H9 (cell line): ENCODE results near the gene SGO1. TPM values are rescaled to one million over a fixed set of nuclear protein-coding genes. Genes with fewer than 3 reads are reported as not detected.

Experiments used
- DNase-seq: peaks from one replicate; pipeline ENCODE4 v3.0.0-alpha.2; 2017
- H2AFZ ChIP-seq: one replicate; pipeline ENCODE4 v1.6.1; 2013; ENCODE audit warnings: mild to moderate bottlenecking, low read length, control low read depth, moderate library complexity
- H2AK5ac ChIP-seq: 2 replicates; pipeline ENCODE4 v1.6.1; 2013; ENCODE audit warnings: low read length, control low read depth, mixed read lengths; ENCODE audit not compliant: insufficient read length
- H2BK120ac ChIP-seq: one replicate; pipeline ENCODE4 v1.6.1; 2013; ENCODE audit warnings: low read depth, mild to moderate bottlenecking, low read length, control low read depth, inconsistent platforms; ENCODE audit not compliant: poor library complexity, severe bottlenecking
- H2BK12ac ChIP-seq: 2 replicates; pipeline ENCODE4 v1.6.1; 2013; ENCODE audit warnings: low read length, control low read depth, mixed read lengths, low read depth; ENCODE audit not compliant: insufficient read length
- H2BK15ac ChIP-seq: 2 replicates; pipeline ENCODE4 v1.6.1; 2013; ENCODE audit warnings: low read depth, low read length, control low read depth
- H2BK20ac ChIP-seq: one replicate; pipeline ENCODE4 v1.6.1; 2013; ENCODE audit warnings: low read depth, mild to moderate bottlenecking, low read length, control low read depth, inconsistent platforms; ENCODE audit not compliant: poor library complexity, severe bottlenecking
- H2BK5ac ChIP-seq: 2 replicates; pipeline ENCODE4 v1.6.1; 2013; ENCODE audit warnings: low read length, control low read depth, mixed read lengths; ENCODE audit not compliant: insufficient read length
- H3K14ac ChIP-seq: 2 replicates; pipeline ENCODE4 v1.6.1; 2013; ENCODE audit warnings: low read length, control low read depth; ENCODE audit not compliant: insufficient read depth
- H3K18ac ChIP-seq: 2 replicates; pipeline ENCODE4 v1.6.1; 2013; ENCODE audit warnings: low read depth, mild to moderate bottlenecking, mixed read lengths, low read length, control low read depth; ENCODE audit not compliant: insufficient read length
- H3K23ac ChIP-seq: 2 replicates; pipeline ENCODE4 v1.6.1; 2013; ENCODE audit warnings: low read length, control low read depth, mixed read lengths, low read depth; ENCODE audit not compliant: insufficient read length
- H3K23me2 ChIP-seq: 2 replicates; pipeline ENCODE4 v1.6.1; 2013; ENCODE audit warnings: low read depth, mild to moderate bottlenecking, mixed read lengths, low read length, control low read depth; ENCODE audit not compliant: insufficient read length, poor library complexity, severe bottlenecking
- H3K27ac ChIP-seq: 2 replicates; pipeline ENCODE4 v1.5.1; 2013; ENCODE audit warnings: low read length, control low read depth, mixed read lengths, low read depth; ENCODE audit not compliant: insufficient read length
- H3K27me3 ChIP-seq: 2 replicates; pipeline ENCODE4 v1.6.1; 2013; ENCODE audit warnings: low read length, control low read depth, inconsistent platforms; ENCODE audit not compliant: insufficient read depth
- H3K4ac ChIP-seq: 2 replicates; pipeline ENCODE4 v1.6.1; 2013; ENCODE audit warnings: low read depth, mild to moderate bottlenecking, control low read depth, inconsistent platforms, low read length, moderate library complexity
- H3K4me1 ChIP-seq: 2 replicates; pipeline ENCODE4 v1.6.1; 2013; ENCODE audit warnings: low read length, control low read depth, inconsistent platforms; ENCODE audit not compliant: insufficient read depth
- H3K4me2 ChIP-seq: 2 replicates; pipeline ENCODE4 v1.6.1; 2013; ENCODE audit warnings: low read length, control low read depth, mixed read lengths; ENCODE audit not compliant: insufficient read length, insufficient read depth
- H3K56ac ChIP-seq: 2 replicates; pipeline ENCODE4 v1.6.1; 2013; ENCODE audit warnings: low read depth, mild to moderate bottlenecking, mixed read lengths, low read length, control low read depth; ENCODE audit not compliant: insufficient read length
- H3K79me1 ChIP-seq: 2 replicates; pipeline ENCODE4 v1.6.1; 2013; ENCODE audit warnings: low read depth, mild to moderate bottlenecking, moderate library complexity, low read length, control low read depth, inconsistent platforms; ENCODE audit not compliant: insufficient read depth, poor library complexity, severe bottlenecking
- H3K79me2 ChIP-seq: 2 replicates; pipeline ENCODE4 v1.6.1; 2013; ENCODE audit warnings: low read length, control low read depth, inconsistent platforms; ENCODE audit not compliant: insufficient read depth
- H3K9ac ChIP-seq: 2 replicates; pipeline ENCODE4 v1.6.1; 2013; ENCODE audit warnings: low read length, control low read depth, mixed read lengths; ENCODE audit not compliant: insufficient read length; ENCODE audit errors: extremely low read depth
- H3K9me3 ChIP-seq: one replicate; pipeline ENCODE4 v1.6.1; 2013; ENCODE audit warnings: low read depth, low read length, inconsistent platforms; ENCODE audit not compliant: control insufficient read depth
- H3T11ph ChIP-seq: one replicate; pipeline ENCODE4 v1.6.1; 2013; ENCODE audit warnings: mild to moderate bottlenecking, low read length, control low read depth, inconsistent platforms
- H4K20me1 ChIP-seq: one replicate; pipeline ENCODE4 v1.6.1; 2013; ENCODE audit not compliant: control insufficient read depth, insufficient read length, insufficient read depth
- H4K5ac ChIP-seq: 2 replicates; pipeline ENCODE4 v1.6.1; 2013; ENCODE audit warnings: low read depth, mild to moderate bottlenecking, mixed read lengths, low read length, control low read depth; ENCODE audit not compliant: insufficient read length
- H4K8ac ChIP-seq: replicated peaks from 2 replicates; pipeline ENCODE4 v1.6.1; 2013; ENCODE audit warnings: low read length, control low read depth, mixed read lengths, low read depth; ENCODE audit not compliant: insufficient read length
- H4K91ac ChIP-seq: 2 replicates; pipeline ENCODE4 v1.6.1; 2013; ENCODE audit warnings: low read depth, mild to moderate bottlenecking, moderate library complexity, mixed read lengths, low read length, control low read depth; ENCODE audit not compliant: insufficient read length
- H3K27ac Mint-ChIP-seq, 3 experiments: 2 replicates in 2 of 3; 3 replicates in 1 of 3; pipeline ENCODE4 v1.8.0; 2020 to 2021; ENCODE audit warnings: mixed read lengths in 3 of 3, mild to moderate bottlenecking in 1 of 3, moderate library complexity in 1 of 3
- H3K27me3 Mint-ChIP-seq: 2 replicates; pipeline ENCODE4 v1.8.0; 2021; ENCODE audit warnings: low read depth, mild to moderate bottlenecking, moderate library complexity, mixed read lengths
- H3K36me3 Mint-ChIP-seq, 3 experiments: 2 replicates in 2 of 3; 3 replicates in 1 of 3; pipeline ENCODE4 v1.8.0; 2020 to 2021; ENCODE audit warnings: low read depth in 3 of 3, mixed read lengths in 3 of 3; ENCODE audit not compliant: insufficient read depth in 1 of 3
- H3K4me1 Mint-ChIP-seq, 2 experiments: 2 replicates each; pipeline ENCODE4 v1.8.0; 2020; ENCODE audit warnings: mixed read lengths in 2 of 2
- H3K4me3 Mint-ChIP-seq, 2 experiments: 2 replicates in 1 of 2; 3 replicates in 1 of 2; pipeline ENCODE4 v1.8.0; 2020 to 2021; ENCODE audit warnings: mild to moderate bottlenecking in 2 of 2, mixed read lengths in 2 of 2, moderate library complexity in 1 of 2
- H3K9me3 Mint-ChIP-seq, 2 experiments: 2 replicates in 1 of 2; 3 replicates in 1 of 2; pipeline ENCODE4 v1.8.0; 2020; ENCODE audit warnings: mild to moderate bottlenecking in 2 of 2, mixed read lengths in 2 of 2, moderate library complexity in 1 of 2
- WGBS: extraction: QIAGEN DNeasy Blood & Tissue Kit; methylation state at CpG from one replicate; pipeline ENCODE4 v1.1.7; 2013; ENCODE audit warnings: missing lambda C conversion rate, low lambda C conversion rate, mixed read lengths; ENCODE audit not compliant: insufficient read length; ENCODE audit errors: extremely low coverage; 5-methylcytosine and 5-hydroxymethylcytosine counted together
- total RNA-seq: library from RNA; stranded (reverse); gene quantifications from 2 replicates; pipeline ENCODE4 v1.2.1, GENCODE V29; 2021
- TF ChIP-seq, protein P1 (sequence below): fragments of 200-600 bp; sonication (generic); conservative IDR thresholded peaks from 3 replicates; pipeline ENCODE4 v1.8.0; 2021; ENCODE audit warnings: antibody characterized with exemption, mild to moderate bottlenecking

SGO1 gene
- total RNA-seq, 1 experiment from 2014 or later: 30.7 TPM

DNA sequence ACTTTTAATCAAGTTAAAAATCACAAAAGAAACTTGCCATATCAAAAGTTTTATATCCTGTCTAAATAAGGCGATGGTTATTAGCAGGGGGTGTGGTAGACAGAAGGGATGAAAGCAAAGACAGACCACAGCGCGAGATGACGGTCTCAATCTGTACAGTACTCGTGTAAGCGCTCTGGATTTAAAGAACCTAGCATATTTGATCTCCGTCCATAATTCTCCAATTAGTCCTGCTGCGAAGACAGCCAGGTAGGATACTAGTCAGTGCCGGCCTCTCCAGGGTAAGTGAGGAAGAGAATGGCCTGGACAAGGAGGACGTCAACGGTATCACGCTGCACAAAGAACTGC is 701 bp downstream of the SGO1 start:
- Histone ChIP-seq H3K79me2 (peaks cover 7% of the 10 kb centered on the region; the same call in 1 of the 2 replicates), H3K4me2 (peak overlapping the region; percentile 94), H4K91ac (no peak overlapping the region), H3K9ac (peak overlapping the region; percentile 83), H2BK120ac (no peak overlapping the region), H2BK15ac (no peak overlapping the region), H3K27ac (peak overlapping the region; percentile 40), H3K18ac (no peak overlapping the region), H3K23me2 (peaks cover 12% of the 10 kb centered on the region), H4K8ac (no peak overlapping the region), H2BK20ac (no peak overlapping the region), H4K5ac (no peak overlapping the region), H3T11ph (no peak overlapping the region), H3K79me1 (no peaks in the 10 kb centered on the region), H3K9me3 (no peaks in the 10 kb centered on the region), H2AFZ (no peak overlapping the region), H3K4me1 (no peaks in the 10 kb centered on the region), H4K20me1 (no peaks in the 10 kb centered on the region), H2AK5ac (no peak overlapping the region), H3K23ac (no peak overlapping the region), H2BK5ac (no peak overlapping the region), H3K27me3 (no peaks in the 10 kb centered on the region), H3K4ac (no peak overlapping the region), H3K56ac (peak overlapping the region; percentile 51), H3K14ac (peak overlapping the region; percentile 91; the same call in 1 of the 2 replicates), H2BK12ac (no peak overlapping the region)
- peaks cover 10 to 31% (median 28%) of the 10 kb centered on the region in 3 experiments; a peak in 6 of 7 replicates for H3K36me3 Mint-ChIP-seq
- no peak overlapping the region for H3K4me3 Mint-ChIP-seq
- no peak for DNase-seq
- no CpG with 5 or more reads among the region's 12 CpGs for WGBS
- H3K9me3 Mint-ChIP-seq: no peaks in the 10 kb centered on the region
- TF ChIP-seq, protein P1, sequence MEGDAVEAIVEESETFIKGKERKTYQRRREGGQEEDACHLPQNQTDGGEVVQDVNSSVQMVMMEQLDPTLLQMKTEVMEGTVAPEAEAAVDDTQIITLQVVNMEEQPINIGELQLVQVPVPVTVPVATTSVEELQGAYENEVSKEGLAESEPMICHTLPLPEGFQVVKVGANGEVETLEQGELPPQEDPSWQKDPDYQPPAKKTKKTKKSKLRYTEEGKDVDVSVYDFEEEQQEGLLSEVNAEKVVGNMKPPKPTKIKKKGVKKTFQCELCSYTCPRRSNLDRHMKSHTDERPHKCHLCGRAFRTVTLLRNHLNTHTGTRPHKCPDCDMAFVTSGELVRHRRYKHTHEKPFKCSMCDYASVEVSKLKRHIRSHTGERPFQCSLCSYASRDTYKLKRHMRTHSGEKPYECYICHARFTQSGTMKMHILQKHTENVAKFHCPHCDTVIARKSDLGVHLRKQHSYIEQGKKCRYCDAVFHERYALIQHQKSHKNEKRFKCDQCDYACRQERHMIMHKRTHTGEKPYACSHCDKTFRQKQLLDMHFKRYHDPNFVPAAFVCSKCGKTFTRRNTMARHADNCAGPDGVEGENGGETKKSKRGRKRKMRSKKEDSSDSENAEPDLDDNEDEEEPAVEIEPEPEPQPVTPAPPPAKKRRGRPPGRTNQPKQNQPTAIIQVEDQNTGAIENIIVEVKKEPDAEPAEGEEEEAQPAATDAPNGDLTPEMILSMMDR: no peak
- H3K4me1 Mint-ChIP-seq: no peaks in the 10 kb centered on the region; a peak in 1 of 4 replicates
- H3K27me3 Mint-ChIP-seq: no peaks in the 10 kb centered on the region
- H3K27ac Mint-ChIP-seq: no peak overlapping the region
